Subcutaneous adipose tissue (tissue), 4 donors: Measurements from ENCODE around the gene SH2D5. TPM values are rescaled to one million over a fixed set of nuclear protein-coding genes. Genes with fewer than 3 reads are reported as not detected.

Source experiments
- total RNA-seq, 4 donors: library from RNA; depleted of rRNA; stranded (reverse); fragments of >200 nt; gene quantifications; one replicate each; pipeline ENCODE4 v1.1.0, GENCODE V29; 2016
- TF ChIP-seq, protein P1 (sequence below): fragments of 450-650 bp; IDR thresholded peaks from one replicate; pipeline ENCODE4 v1.5.1; 2016; ENCODE audit warnings: low read depth, mild to moderate bottlenecking, control low read depth, antibody characterized with exemption, moderate library complexity

The SH2D5 gene
- total RNA-seq, 4 donors from 2014 or later: not detected

DNA sequence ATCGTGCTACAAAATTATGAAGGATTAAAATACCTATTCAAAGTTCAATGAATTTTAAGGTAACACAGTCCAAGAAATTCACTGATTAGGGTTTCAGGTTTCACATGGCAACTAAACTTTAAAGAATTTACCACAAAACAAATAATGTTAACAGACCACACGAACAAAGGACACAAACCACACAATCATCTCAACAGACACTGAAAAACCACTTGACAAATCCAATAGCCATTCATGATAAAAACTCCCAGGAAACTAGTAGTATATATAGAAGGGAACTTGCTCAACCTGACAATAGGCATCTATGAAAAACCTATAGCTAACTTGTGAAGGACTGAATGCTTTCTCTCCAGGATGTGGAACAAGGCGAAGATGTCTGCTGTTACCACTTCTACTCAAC lies 21.1 kb upstream of the SH2D5 start:
- TF ChIP-seq, protein P1, sequence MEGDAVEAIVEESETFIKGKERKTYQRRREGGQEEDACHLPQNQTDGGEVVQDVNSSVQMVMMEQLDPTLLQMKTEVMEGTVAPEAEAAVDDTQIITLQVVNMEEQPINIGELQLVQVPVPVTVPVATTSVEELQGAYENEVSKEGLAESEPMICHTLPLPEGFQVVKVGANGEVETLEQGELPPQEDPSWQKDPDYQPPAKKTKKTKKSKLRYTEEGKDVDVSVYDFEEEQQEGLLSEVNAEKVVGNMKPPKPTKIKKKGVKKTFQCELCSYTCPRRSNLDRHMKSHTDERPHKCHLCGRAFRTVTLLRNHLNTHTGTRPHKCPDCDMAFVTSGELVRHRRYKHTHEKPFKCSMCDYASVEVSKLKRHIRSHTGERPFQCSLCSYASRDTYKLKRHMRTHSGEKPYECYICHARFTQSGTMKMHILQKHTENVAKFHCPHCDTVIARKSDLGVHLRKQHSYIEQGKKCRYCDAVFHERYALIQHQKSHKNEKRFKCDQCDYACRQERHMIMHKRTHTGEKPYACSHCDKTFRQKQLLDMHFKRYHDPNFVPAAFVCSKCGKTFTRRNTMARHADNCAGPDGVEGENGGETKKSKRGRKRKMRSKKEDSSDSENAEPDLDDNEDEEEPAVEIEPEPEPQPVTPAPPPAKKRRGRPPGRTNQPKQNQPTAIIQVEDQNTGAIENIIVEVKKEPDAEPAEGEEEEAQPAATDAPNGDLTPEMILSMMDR: no peak

DNA sequence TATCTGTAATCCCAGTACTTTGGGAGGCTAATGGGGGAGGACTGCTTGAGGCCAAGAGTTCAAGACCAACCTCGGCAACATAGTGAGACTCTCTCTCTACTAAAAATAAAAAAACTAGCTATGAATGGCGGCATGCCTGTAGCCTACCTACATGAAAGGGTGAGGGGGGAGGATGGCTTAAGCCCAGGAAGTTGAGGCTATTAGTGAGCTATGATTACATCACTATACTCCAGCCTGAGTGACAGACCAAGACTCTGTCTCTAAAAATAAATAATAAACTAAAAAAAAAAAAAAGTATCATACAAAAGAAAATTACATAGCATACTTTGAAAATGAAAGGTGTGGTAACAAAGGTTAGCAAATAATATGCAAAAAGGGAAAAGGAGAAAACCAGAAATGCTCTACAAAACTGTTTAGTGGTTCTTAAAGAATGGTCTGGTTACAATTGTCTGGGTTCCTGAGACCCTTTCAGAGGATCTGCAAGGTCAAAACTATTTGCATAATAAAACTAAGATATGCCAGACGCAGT lies 19.0 kb upstream of the SH2D5 start:
- TF ChIP-seq, protein P1: no peak

DNA sequence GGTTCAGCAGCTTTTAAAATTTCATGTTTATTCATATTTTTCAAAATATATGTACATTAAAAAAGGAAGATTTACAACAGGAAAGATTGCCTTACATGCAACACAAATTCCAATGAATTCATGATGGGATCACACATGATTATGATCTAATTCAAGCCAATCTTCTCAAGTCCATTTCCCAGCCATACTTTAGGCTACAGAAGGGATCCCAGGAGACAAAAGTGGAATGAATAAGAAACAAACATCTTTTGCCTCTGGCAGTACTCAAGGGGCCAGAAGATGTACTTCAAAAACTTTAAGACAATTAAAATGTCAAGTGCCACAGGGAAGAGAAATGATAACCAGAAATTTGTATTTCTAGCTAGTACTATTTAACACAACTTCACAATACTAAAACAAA lies 10.2 kb upstream of the SH2D5 start:
- TF ChIP-seq, protein P1: no peak

DNA sequence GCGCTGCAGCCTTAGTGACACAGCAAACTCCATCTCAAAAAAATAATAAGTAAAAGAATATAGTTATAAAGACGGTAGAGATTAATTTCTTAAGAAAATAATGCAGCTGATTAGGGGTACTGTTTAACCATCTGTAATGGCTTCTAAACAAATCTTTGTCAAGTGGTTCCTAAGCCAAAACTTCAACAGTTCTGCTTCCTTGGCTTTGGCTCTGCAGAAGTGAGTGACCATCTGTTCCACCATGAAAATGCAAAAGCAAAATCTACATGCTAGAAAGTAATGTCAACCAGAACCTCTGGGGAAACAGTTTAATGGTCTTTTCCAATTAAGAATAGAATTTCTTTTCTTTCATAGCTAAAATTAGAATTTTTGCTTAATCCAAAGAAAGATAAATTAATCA lies 8.3 kb upstream of the SH2D5 start:
- TF ChIP-seq, protein P1: no peak

DNA sequence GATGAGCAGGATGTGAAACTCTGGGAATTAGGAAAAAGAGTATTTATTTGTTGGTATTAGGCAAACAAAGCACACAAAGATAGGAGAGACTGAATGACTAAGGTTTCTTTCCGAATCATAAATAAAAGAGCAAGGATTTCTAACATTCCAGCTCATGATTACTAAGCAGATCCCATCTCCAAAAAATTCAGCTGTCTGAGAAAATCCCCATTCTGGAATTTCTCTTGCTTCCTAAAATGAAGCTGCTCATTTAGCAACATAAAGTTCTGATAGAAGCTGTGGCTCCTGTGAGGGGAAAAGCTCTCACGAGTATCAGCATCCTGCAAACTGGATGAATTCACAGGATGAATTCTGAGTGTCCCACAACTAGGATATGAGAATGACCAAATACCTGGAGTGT lies 6.7 kb upstream of the SH2D5 start:
- TF ChIP-seq, protein P1: no peak

DNA sequence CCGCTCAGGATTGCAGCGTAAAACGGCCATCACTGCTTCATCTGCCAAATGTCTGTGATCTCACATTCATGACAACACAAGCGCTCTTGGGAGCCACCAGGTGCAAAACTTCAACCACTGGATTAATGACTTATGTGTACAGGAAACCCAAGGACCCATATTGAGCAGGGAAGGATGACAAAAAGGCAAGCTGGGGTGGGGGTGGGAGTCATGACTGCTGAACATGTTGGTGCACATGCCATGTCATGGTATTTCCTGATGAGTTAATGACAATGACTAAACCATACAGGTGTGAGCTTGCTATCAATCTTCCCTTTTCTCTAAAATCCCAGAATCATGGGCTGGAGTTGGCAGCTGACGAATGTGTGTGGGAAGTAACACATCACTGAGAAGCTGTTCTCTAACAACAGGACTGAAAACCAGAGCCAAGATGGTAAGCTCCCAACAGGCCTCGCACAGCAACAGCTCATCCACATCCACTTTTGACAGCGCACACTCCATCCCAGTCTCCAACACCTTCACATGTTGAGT lies 3.1 kb upstream of the SH2D5 start:
- TF ChIP-seq, protein P1: no peak

DNA sequence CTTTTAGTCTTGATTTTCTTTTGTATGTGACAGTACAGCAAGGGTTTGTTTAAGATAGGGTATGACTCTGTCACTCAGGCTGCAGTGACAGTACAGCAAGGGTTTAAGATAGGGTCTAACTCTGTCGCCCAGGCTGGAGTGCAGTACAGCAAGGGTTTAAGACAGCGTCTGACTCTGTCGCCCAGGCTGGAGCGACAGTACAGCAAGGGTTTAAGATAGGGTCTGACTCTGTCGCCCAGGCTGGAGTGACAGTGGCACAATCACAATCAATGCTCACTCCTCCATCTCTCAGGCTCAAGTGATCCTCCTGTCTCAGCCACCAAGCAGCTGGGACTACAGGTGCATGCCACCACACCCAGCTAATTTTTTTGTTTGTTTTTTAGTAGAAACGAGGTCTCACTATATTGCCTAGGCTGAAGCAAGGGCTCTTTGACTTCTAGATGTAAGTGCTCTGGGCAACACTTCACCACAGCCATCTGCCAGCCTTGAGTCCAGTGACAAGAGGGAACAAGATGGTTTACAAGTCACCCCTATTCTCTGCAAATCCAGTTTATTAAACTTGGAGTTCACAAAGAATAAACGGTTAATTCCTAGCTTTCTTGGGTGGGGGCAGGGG lies 965 bp upstream of the SH2D5 start:
- TF ChIP-seq, protein P1: no peak
